Measurements from ENCODE around the gene ARHGAP33.

DNA sequence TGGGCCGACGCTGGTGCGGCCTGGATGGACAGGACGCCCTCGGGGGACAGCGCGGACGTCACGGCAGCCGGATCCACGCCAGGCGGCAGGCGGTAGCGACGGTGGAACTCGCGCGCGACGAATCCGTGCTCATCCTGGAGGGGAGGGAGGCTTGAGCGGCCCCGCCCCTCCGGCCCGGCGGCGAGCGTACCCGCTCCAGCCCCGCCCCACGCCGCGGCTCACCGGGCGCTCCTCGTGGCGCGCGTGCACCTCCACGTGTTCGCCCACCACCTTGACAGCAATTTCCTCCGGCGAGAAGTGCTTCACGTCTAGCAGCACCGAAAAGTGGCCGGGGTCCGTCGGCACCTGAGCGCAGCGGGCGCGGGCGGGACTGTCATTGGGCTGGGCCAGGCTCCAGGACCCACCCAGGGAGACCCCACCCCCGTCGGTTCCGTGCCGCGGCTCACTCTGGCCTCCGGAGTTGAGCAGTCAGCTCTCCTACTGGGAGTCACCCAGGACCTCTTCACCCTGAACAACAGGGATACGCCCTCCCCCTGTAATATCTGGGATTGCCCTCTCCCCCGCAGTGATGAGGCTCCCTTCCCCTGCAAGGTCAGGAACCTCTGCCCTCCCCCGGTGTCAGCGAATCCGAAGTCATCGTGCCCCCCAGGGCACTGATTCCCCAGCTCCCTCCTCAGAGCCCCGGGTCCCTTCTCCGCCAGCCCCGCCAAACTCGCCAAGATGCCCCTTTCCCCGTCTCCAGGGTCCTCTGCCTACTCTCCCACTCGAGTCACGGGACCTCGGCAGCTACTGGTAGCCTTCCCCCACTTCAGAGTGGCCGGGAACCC is 19.6 kb upstream of the ARHGAP33 start:
- no peak for TF ChIP-seq POLR2A (IDR thresholded peaks at IDR 0.05)
- TF ChIP-seq, protein P1, sequence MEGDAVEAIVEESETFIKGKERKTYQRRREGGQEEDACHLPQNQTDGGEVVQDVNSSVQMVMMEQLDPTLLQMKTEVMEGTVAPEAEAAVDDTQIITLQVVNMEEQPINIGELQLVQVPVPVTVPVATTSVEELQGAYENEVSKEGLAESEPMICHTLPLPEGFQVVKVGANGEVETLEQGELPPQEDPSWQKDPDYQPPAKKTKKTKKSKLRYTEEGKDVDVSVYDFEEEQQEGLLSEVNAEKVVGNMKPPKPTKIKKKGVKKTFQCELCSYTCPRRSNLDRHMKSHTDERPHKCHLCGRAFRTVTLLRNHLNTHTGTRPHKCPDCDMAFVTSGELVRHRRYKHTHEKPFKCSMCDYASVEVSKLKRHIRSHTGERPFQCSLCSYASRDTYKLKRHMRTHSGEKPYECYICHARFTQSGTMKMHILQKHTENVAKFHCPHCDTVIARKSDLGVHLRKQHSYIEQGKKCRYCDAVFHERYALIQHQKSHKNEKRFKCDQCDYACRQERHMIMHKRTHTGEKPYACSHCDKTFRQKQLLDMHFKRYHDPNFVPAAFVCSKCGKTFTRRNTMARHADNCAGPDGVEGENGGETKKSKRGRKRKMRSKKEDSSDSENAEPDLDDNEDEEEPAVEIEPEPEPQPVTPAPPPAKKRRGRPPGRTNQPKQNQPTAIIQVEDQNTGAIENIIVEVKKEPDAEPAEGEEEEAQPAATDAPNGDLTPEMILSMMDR (IDR thresholded peaks at IDR 0.05) = no peak
